Activated CD8-positive, alpha-beta memory T cell treated with anti-CD3 and anti-CD28 coated beads, Interleukin-2, amount 10 ng/mL, durations not matched to agents 7 days and 5 days (primary cell): ENCODE results near the gene NTSR1. TPM values are rescaled to one million over a fixed set of nuclear protein-coding genes. Genes with fewer than 3 reads are reported as not detected.

Experiments
- ATAC-seq: fragments of 150-1000 bp; cut with Tn5 transposase; one replicate; pipeline ENCODE4 v1.10.0; 2021; ENCODE audit warnings: moderate library complexity
- CTCF ChIA-PET: fragments of 350-600 bp; sonication (Branson Sonifier 250); formaldehyde crosslinking; loops from one replicate; lab custom pipeline; 2021; ENCODE audit warnings: antibody characterized with exemption; lab: Charles Lee
- DNase-seq: peaks from one replicate; pipeline ENCODE4 v3.0.0-alpha.2; 2020
- H3K27ac Mint-ChIP-seq: one replicate; pipeline ENCODE4 v1.8.0; 2021; ENCODE audit warnings: mild to moderate bottlenecking, mixed read lengths
- H3K27me3 Mint-ChIP-seq: one replicate; pipeline ENCODE4 v1.8.0; 2021; ENCODE audit warnings: mixed read lengths
- H3K36me3 Mint-ChIP-seq: one replicate; pipeline ENCODE4 v1.8.0; 2021; ENCODE audit warnings: mild to moderate bottlenecking, mixed read lengths
- H3K4me1 Mint-ChIP-seq: one replicate; pipeline ENCODE4 v1.8.0; 2021; ENCODE audit warnings: mixed read lengths
- H3K4me3 Mint-ChIP-seq: one replicate; pipeline ENCODE4 v1.8.0; 2021; ENCODE audit warnings: mild to moderate bottlenecking, moderate library complexity, mixed read lengths
- H3K9me3 Mint-ChIP-seq: one replicate; pipeline ENCODE4 v1.8.0; 2022; ENCODE audit warnings: low read depth, mixed read lengths
- total RNA-seq, 2 experiments: library from RNA; stranded (reverse); gene quantifications; one replicate each; pipeline ENCODE4 v1.2.3, GENCODE V29; 2021

The NTSR1 gene
- total RNA-seq, 2 experiments from 2014 or later, result not detected

- CTCF ChIA-PET, result interaction anchor here (0.7 to 1.6 kb wide), 2 partner anchors 26 to 52 kb away, joined by 3 to 5 read pairs; no protein-coding TSS in a partner anchor
Observed at GRCh38 chr20:62738025-62738881, 29.6 kb downstream of the NTSR1 start.

GRCh38 chr20:62739067-62739466 is 30.4 kb downstream of the NTSR1 start:
- Mint-ChIP-seq H3K27ac (peak overlapping the region; percentile 99), H3K9me3 (no peaks in the 10 kb centered on the region), H3K4me1 (peaks cover 52% of the 10 kb centered on the region), H3K4me3 (peak overlapping the region; percentile 70), H3K36me3 (no peaks in the 10 kb centered on the region), H3K27me3 (peaks cover 29% of the 10 kb centered on the region)
- ATAC-seq (no peak), DNase-seq (no peak)
- CTCF ChIA-PET, result interaction anchor here (1.0 to 2.9 kb wide), 4 partner anchors 36 to 88 kb away, joined by 3 to 19 read pairs (median 4); no protein-coding TSS in a partner anchor

More at GRCh38 chr20:62738025-62738881, 29.6 kb downstream of the NTSR1 start:
- Mint-ChIP-seq H3K4me1 (peaks cover 54% of the 10 kb centered on the region), H3K27ac (peak overlapping the region; percentile 99), H3K4me3 (no peak overlapping the region), H3K27me3 (peaks cover 29% of the 10 kb centered on the region), H3K36me3 (no peaks in the 10 kb centered on the region), H3K9me3 (no peaks in the 10 kb centered on the region)
- ATAC-seq, result no peak
- DNase-seq, result no peak

GRCh38 chr20:62739581-62740285 is 31.1 kb downstream of the NTSR1 start:
- DNase-seq (peak; percentile 90), ATAC-seq (peak; percentile 69)
- Mint-ChIP-seq H3K36me3 (no peaks in the 10 kb centered on the region), H3K27me3 (peaks cover 24% of the 10 kb centered on the region), H3K9me3 (no peaks in the 10 kb centered on the region), H3K27ac (peak overlapping the region; percentile 99), H3K4me3 (peak overlapping the region; percentile 70), H3K4me1 (peaks cover 52% of the 10 kb centered on the region)
- CTCF ChIA-PET, result interaction anchor here (0.9 to 2.9 kb wide), 10 partner anchors 16 to 89 kb away, joined by 3 to 19 read pairs (median 4); partner anchors contain the start of gene MRGBP

GRCh38 chr20:62740286-62741141 is 31.9 kb downstream of the NTSR1 start:
- Mint-ChIP-seq H3K27ac (peak overlapping the region; percentile 99), H3K4me1 (peaks cover 56% of the 10 kb centered on the region), H3K36me3 (no peaks in the 10 kb centered on the region), H3K27me3 (peaks cover 25% of the 10 kb centered on the region), H3K4me3 (peak overlapping the region; percentile 70), H3K9me3 (no peaks in the 10 kb centered on the region)
- CTCF ChIA-PET, result interaction anchor here (0.8 to 2.9 kb wide), 12 partner anchors 13 to 241 kb away, joined by 3 to 19 read pairs (median 4); partner anchors contain the start of gene MRGBP
- DNase-seq, result peak; percentile 97
- ATAC-seq, result peak; percentile 77

GRCh38 chr20:62741191-62741691 is 32.6 kb downstream of the NTSR1 start:
- DNase-seq (no peak), ATAC-seq (no peak)
- peak overlapping the region; percentile 61 for H3K27ac Mint-ChIP-seq
- H3K4me3 Mint-ChIP-seq, result no peak overlapping the region
- no peaks in the 10 kb centered on the region for H3K36me3 Mint-ChIP-seq
- H3K27me3 Mint-ChIP-seq, result peaks cover 20% of the 10 kb centered on the region
- no peaks in the 10 kb centered on the region for H3K9me3 Mint-ChIP-seq
- CTCF ChIA-PET, result interaction anchor here (0.8 to 2.9 kb wide), 8 partner anchors 13 to 241 kb away, joined by 3 to 19 read pairs (median 4); no protein-coding TSS in a partner anchor
- H3K4me1 Mint-ChIP-seq, result peaks cover 56% of the 10 kb centered on the region

- ATAC-seq (no peak), DNase-seq (no peak)
- Mint-ChIP-seq H3K27ac (peak overlapping the region; percentile 61), H3K4me1 (peaks cover 53% of the 10 kb centered on the region), H3K36me3 (no peaks in the 10 kb centered on the region), H3K9me3 (no peaks in the 10 kb centered on the region), H3K4me3 (no peak overlapping the region), H3K27me3 (peaks cover 25% of the 10 kb centered on the region)
- CTCF ChIA-PET, result interaction anchor here (1.2 to 2.9 kb wide), 4 partner anchors 18 to 66 kb away, joined by 4 to 19 read pairs (median 6); no protein-coding TSS in a partner anchor
Observed at GRCh38 chr20:62741701-62742491, 33.3 kb downstream of the NTSR1 start.

GRCh38 chr20:62742550-62742949 is 33.9 kb downstream of the NTSR1 start:
- H3K9me3 Mint-ChIP-seq, result no peaks in the 10 kb centered on the region
- H3K36me3 Mint-ChIP-seq, result no peaks in the 10 kb centered on the region
- no peak for ATAC-seq
- H3K4me3 Mint-ChIP-seq, result no peak overlapping the region
- peaks cover 27% of the 10 kb centered on the region for H3K27me3 Mint-ChIP-seq
- CTCF ChIA-PET, result no interaction called here
- H3K27ac Mint-ChIP-seq, result no peak overlapping the region
- no peak for DNase-seq
- H3K4me1 Mint-ChIP-seq, result peaks cover 46% of the 10 kb centered on the region

GRCh38 chr20:62742979-62743776 is 34.5 kb downstream of the NTSR1 start:
- no peaks in the 10 kb centered on the region for H3K9me3 Mint-ChIP-seq
- peaks cover 29% of the 10 kb centered on the region for H3K27me3 Mint-ChIP-seq
- no peak overlapping the region for H3K4me3 Mint-ChIP-seq
- DNase-seq (no peak), ATAC-seq (no peak)
- CTCF ChIA-PET, result no interaction called here
- H3K4me1 Mint-ChIP-seq, result peaks cover 42% of the 10 kb centered on the region
- no peaks in the 10 kb centered on the region for H3K36me3 Mint-ChIP-seq
- H3K27ac Mint-ChIP-seq, result no peak overlapping the region

- DNase-seq (no peak), ATAC-seq (no peak)
- Mint-ChIP-seq H3K36me3 (no peaks in the 10 kb centered on the region), H3K27ac (no peak overlapping the region), H3K27me3 (peaks cover 36% of the 10 kb centered on the region), H3K9me3 (no peaks in the 10 kb centered on the region), H3K4me1 (peaks cover 36% of the 10 kb centered on the region), H3K4me3 (no peak overlapping the region)
- CTCF ChIA-PET, result interaction anchor here (0.9 kb wide), 1 partner anchor 39 kb away, joined by 3 read pairs; no protein-coding TSS in a partner anchor
Observed at GRCh38 chr20:62743777-62744317, 35.2 kb downstream of the NTSR1 start.

- CTCF ChIA-PET, result interaction anchor here (0.9 kb wide), 1 partner anchor 38 kb away, joined by 3 read pairs; no protein-coding TSS in a partner anchor
- Mint-ChIP-seq H3K4me3 (no peak overlapping the region), H3K4me1 (peaks cover 29% of the 10 kb centered on the region), H3K27ac (no peak overlapping the region), H3K9me3 (no peaks in the 10 kb centered on the region), H3K27me3 (peaks cover 42% of the 10 kb centered on the region), H3K36me3 (no peaks in the 10 kb centered on the region)
- DNase-seq, result no peak
- no peak for ATAC-seq
Observed at GRCh38 chr20:62744741-62745191, 36.1 kb downstream of the NTSR1 start.
